Colonic mucosa (tissue), 4 donors: ENCODE measurements around the gene AP1S1. TPM values are rescaled to one million over a fixed set of nuclear protein-coding genes. Genes with fewer than 3 reads are reported as not detected.
A peak's percentile ranks its signal among the peaks of the same experiment; 100 is the strongest.
"Not testable (repeated sequence)": the region's sequence is repeated elsewhere in the genome, so short reads cannot be mapped to it uniquely, and the experiment has no call there.

Experiments used
- DNase-seq: peaks from one replicate; pipeline ENCODE4 v3.0.0-alpha.2; 2020
- H3K27ac ChIP-seq: fragments of 200-600 bp; one replicate; pipeline ENCODE4 v1.8.0; 2021
- H3K27me3 ChIP-seq: fragments of 200-600 bp; one replicate; pipeline ENCODE4 v1.8.0; 2021
- H3K36me3 ChIP-seq: fragments of 200-600 bp; one replicate; pipeline ENCODE4 v1.8.0; 2021
- H3K4me1 ChIP-seq: fragments of 200-600 bp; one replicate; pipeline ENCODE4 v1.8.0; 2021; ENCODE audit warnings: mild to moderate bottlenecking
- H3K4me3 ChIP-seq: fragments of 200-600 bp; one replicate; pipeline ENCODE4 v1.8.0; 2021
- H3K9ac ChIP-seq, 2 donors: one replicate each; pipeline ENCODE4 v1.7.0; 2013; ENCODE audit warnings: control low read depth in 2 of 2, low read depth in 2 of 2, low read length in 2 of 2
- H3K9me3 ChIP-seq: fragments of 200-600 bp; one replicate; pipeline ENCODE4 v1.8.0; 2021
- intact Hi-C: fragments of 100-400 bp; cut with DNase I; formaldehyde crosslinking; loops from one replicate; pipeline ENCODE4 v1.14.1; 2022
- total RNA-seq, 2 donors: library from RNA; stranded (reverse); fragmentation: NEBNext Ultra II Directional in 1 of 2; extraction: Animal tissue kit (Norgen Biotek cat#: 25700) in 1 of 2; gene quantifications; one replicate each; pipeline ENCODE4 v1.2.1, GENCODE V29; 2021
- TF ChIP-seq, protein P1 (sequence below): fragments of 200-600 bp; IDR thresholded peaks from one replicate; pipeline ENCODE4 v1.8.0; 2022; ENCODE audit warnings: antibody characterized with exemption, mild to moderate bottlenecking
- donor health status: healthy.
- donor health status: DM: no; HTN: no; CAD: no.
- donor health status: DM: no; HTN: no; CAD: no.

The AP1S1 gene
- total RNA-seq, result 100 to 1,000 TPM; 111 to 127 TPM

GRCh38 chr7:101153969-101154692, at the start of gene AP1S1:
Gene AP1S1 (plus strand): TSS chr7:101154476. CDS start chr7:101154515, 39 bp downstream.
- no peaks in the 10 kb centered on the region for H3K27me3 ChIP-seq
- peak; percentile 96 for DNase-seq
- no peaks in the 10 kb centered on the region for H3K4me1 ChIP-seq
- intact Hi-C loops, result no loop called here
- peak within 1 kb of the TSS; percentile 73 to 76 for H3K9ac ChIP-seq
- H3K4me3 ChIP-seq, result peak within 1 kb of the TSS; percentile 95
- peaks cover 5% of the 10 kb centered on the region for H3K36me3 ChIP-seq
- no peaks in the 10 kb centered on the region for H3K9me3 ChIP-seq
- peak within 1 kb of the TSS; percentile 57 for H3K27ac ChIP-seq
- TF ChIP-seq, protein P1, sequence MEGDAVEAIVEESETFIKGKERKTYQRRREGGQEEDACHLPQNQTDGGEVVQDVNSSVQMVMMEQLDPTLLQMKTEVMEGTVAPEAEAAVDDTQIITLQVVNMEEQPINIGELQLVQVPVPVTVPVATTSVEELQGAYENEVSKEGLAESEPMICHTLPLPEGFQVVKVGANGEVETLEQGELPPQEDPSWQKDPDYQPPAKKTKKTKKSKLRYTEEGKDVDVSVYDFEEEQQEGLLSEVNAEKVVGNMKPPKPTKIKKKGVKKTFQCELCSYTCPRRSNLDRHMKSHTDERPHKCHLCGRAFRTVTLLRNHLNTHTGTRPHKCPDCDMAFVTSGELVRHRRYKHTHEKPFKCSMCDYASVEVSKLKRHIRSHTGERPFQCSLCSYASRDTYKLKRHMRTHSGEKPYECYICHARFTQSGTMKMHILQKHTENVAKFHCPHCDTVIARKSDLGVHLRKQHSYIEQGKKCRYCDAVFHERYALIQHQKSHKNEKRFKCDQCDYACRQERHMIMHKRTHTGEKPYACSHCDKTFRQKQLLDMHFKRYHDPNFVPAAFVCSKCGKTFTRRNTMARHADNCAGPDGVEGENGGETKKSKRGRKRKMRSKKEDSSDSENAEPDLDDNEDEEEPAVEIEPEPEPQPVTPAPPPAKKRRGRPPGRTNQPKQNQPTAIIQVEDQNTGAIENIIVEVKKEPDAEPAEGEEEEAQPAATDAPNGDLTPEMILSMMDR, result no peak

- Histone ChIP-seq H3K27me3 (no peaks in the 10 kb centered on the region), H3K9me3 (no peaks in the 10 kb centered on the region), H3K27ac (no peak overlapping the region), H3K4me1 (no peaks in the 10 kb centered on the region), H3K4me3 (no peak overlapping the region), H3K9ac (no peak overlapping the region), H3K36me3 (no peaks in the 10 kb centered on the region)
- intact Hi-C loops, result no loop called here
- TF ChIP-seq, protein P1, result no peak
- no peak for DNase-seq
Observed at GRCh38 chr7:101104799-101105198, 49.5 kb upstream of the AP1S1 start.

- H3K36me3 ChIP-seq, H3K4me3 ChIP-seq, H3K4me1 ChIP-seq, H3K27me3 ChIP-seq, H3K9me3 ChIP-seq, intact Hi-C loops, H3K9ac ChIP-seq, H3K27ac ChIP-seq, DNase-seq: not testable (repeated sequence)
Observed at GRCh38 chr7:101105248-101105647, 49.0 kb upstream of the AP1S1 start.

DNA sequence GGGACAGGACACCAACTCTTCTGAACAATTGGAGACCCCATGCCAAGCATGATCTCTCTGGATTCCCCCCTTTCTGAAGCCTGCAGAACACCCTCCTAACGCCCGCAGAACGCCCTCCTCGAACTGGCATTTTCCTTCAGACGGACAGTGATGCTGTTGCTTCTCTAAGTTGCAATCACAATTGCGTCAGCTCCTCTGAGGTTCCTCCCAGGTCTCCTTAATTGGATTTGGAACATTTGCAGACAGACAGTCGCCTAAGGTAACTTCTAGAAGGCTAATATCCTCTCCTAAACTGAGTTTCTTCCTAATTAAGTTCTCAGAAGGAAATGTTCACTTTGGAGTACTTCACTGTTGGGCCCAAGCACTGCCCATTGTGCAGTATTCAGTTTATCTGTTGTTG, 47.9 kb upstream of the AP1S1 start:
- Histone ChIP-seq H3K36me3 (no peaks in the 10 kb centered on the region), H3K9me3 (no peaks in the 10 kb centered on the region), H3K9ac (no peak overlapping the region), H3K27me3 (no peaks in the 10 kb centered on the region), H3K4me1 (no peaks in the 10 kb centered on the region), H3K4me3 (no peak overlapping the region), H3K27ac (no peak overlapping the region)
- DNase-seq, result no peak
- TF ChIP-seq, protein P1, result no peak
- intact Hi-C loops, result no loop called here

DNA sequence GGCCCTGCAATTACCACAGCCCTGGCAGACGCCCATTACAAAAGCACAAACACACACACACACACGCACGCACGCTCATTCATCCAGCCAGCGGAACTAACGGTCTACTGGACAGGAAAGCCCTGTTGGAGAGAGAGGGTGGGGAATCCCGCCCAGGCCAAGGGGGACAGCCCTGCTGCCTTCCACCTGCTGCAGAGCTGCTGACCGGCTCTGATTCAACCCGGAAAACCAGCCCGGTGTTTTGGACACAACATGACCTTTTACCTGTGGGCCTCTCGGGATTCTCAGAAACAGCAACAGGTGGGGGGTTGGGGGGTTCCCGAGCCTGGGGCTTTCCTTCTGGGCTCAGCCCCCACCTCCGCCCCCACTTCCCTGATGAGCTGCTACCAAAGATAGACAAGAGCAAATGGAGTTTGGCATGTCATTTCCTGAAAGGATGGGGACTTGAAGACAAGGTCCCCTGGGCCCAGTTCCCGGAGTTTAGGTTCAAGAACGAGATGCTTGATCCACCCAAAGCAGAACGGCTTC, 45.9 kb upstream of the AP1S1 start:
- no peaks in the 10 kb centered on the region for H3K4me1 ChIP-seq
- no peak overlapping the region for H3K27ac ChIP-seq
- intact Hi-C loops, result no loop called here
- TF ChIP-seq, protein P1, result no peak
- no peaks in the 10 kb centered on the region for H3K9me3 ChIP-seq
- no peak for DNase-seq
- no peaks in the 10 kb centered on the region for H3K27me3 ChIP-seq
- H3K9ac ChIP-seq, result no peak overlapping the region
- H3K4me3 ChIP-seq, result no peak overlapping the region
- no peaks in the 10 kb centered on the region for H3K36me3 ChIP-seq

- Histone ChIP-seq H3K4me3 (no peak overlapping the region), H3K9ac (no peak overlapping the region), H3K4me1 (no peaks in the 10 kb centered on the region), H3K27me3 (no peaks in the 10 kb centered on the region), H3K27ac (no peak overlapping the region), H3K9me3 (no peaks in the 10 kb centered on the region), H3K36me3 (no peaks in the 10 kb centered on the region)
- DNase-seq, result no peak
- TF ChIP-seq, protein P1, result no peak
- intact Hi-C loops, result no loop called here
Observed at GRCh38 chr7:101108961-101109360, 45.3 kb upstream of the AP1S1 start.
